Measurements from ENCODE around the gene CYTH1. TPM values are rescaled to one million over a fixed set of nuclear protein-coding genes. Genes with fewer than 3 reads are reported as not detected.

CYTH1 gene
- total and polyA plus RNA-seq, 10 of the 15 experiments (the other 5 are each of a cell fraction or from before 2014, with no cell fraction given), result 6.6 to 188 (median 145) TPM

DNA sequence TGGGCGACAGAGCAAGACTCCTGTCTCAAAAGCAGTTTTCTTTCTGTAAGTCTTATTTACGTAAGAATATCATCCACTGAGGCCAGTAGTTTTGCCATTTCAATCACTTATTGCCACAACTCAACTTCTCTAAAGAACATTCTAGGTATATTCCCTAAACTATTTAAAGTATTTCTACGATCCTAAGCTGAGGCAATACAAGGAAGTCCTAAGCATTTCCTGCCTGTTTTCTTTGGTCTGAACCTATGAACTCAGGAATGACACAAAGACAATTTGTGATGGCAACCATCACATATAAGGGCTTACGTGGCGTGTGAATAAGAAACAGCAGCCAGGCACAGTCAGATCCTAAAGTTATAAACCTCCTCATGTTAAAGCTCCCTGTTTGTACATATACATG lies 44.3 kb upstream of the CYTH1 start (continued):
- TF ChIP-seq NRF1 (conservative IDR thresholded peaks at IDR 0.05; ENCODE audit: low read depth, low read length), result no peak
- TF ChIP-seq, protein P1, sequence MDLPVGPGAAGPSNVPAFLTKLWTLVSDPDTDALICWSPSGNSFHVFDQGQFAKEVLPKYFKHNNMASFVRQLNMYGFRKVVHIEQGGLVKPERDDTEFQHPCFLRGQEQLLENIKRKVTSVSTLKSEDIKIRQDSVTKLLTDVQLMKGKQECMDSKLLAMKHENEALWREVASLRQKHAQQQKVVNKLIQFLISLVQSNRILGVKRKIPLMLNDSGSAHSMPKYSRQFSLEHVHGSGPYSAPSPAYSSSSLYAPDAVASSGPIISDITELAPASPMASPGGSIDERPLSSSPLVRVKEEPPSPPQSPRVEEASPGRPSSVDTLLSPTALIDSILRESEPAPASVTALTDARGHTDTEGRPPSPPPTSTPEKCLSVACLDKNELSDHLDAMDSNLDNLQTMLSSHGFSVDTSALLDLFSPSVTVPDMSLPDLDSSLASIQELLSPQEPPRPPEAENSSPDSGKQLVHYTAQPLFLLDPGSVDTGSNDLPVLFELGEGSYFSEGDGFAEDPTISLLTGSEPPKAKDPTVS (IDR thresholded peaks at IDR 0.05; ENCODE audit: low read depth, low read length), result no peak
- TF ChIP-seq ZNF592 (IDR thresholded peaks at IDR 0.05), result no peak
- TF ChIP-seq KLF5 (IDR thresholded peaks at IDR 0.05; ENCODE audit: partially characterized antibody), result no peak
- TF ChIP-seq BCL3 (IDR thresholded peaks at IDR 0.05; ENCODE audit: borderline replicate concordance, insufficient read depth, low read depth, low read length, poor library complexity, severe bottlenecking), result no peak
- no peak for TF ChIP-seq KAT2A (conservative IDR thresholded peaks at IDR 0.05; ENCODE audit: control insufficient read depth, low read depth, low read length)
- TF ChIP-seq HDGF (IDR thresholded peaks at IDR 0.05), result no peak

Data from GM12878 (cell line).